ENCODE data around the gene REG1A.

REG1A gene

DNA sequence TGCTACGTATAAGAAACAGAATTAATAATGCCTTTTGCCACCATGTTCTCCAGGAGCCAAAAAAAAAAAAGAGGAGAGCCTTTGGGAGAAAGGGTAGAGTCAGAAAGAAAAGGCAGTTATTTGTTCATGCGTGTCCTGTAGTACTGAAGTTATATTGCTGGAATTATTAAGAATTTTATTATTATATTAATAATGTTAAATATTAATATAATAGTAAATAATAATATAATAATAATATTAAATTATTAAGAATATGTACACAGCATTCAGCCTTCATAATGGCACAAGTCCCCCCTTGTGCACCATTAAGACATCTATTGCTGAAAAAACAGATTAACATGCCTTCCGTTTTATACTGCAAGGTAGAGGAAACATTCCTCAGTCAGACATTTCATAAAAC lies 8.1 kb downstream of the REG1A start:
- no peak for DNase-seq

DNA sequence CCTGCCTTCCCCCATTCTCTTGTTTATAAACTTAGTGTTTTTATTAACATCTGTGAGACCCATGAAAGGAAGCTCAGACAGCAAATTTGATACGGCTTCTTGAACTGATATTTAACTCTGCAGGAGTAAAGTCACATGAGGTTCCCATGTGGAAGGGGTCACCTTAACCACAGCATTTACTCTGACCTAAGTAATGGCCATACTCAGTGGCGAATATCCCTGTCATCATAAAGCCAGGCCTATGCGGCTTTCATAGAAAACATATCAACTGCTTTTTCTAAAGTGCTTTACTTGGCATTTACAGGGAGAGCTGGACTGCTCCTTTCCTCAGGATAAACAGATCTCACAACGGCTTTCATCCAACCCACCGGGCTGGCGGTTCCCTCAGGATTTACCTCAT lies 9.0 kb downstream of the REG1A start:
- no peak for DNase-seq

DNA sequence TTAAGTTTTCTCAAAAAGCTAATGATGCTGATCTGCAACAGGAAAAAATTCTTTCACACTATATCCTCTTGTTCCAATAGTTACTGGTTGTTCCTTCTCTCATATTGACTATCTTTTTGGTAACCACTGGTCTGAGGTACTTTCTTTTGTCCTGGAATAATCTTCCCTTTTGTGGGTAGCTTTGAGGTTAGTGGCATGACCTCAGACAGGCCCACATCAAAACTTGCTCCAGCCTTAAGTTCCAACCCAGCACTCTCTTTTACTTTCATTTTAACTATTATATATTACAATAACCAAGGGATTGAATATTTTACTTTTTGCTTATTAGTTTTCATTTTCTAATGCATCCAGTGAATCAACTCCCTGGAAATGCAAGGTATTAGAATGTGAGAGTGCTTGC lies 9.5 kb downstream of the REG1A start:
- no peak for DNase-seq

DNA sequence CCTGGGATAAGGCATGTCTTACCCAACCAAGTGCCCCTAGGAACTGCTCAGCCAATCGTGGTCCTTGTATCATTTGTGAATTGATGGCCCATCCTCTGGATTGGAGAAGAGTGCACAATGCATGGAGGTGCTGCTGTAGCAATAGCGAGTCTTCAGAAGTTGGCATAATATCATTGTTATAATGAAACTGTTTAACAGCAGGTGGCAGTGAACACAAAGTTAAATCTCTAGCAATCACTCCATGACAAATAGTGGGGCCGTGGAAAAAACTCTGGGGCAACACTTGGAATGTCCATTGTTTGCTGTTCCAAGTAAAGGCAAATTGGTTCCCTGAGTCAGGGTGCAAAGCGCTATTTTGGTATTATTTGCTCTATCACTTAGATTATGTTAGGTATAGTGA lies 11.4 kb downstream of the REG1A start:
- DNase-seq: no peak

DNA sequence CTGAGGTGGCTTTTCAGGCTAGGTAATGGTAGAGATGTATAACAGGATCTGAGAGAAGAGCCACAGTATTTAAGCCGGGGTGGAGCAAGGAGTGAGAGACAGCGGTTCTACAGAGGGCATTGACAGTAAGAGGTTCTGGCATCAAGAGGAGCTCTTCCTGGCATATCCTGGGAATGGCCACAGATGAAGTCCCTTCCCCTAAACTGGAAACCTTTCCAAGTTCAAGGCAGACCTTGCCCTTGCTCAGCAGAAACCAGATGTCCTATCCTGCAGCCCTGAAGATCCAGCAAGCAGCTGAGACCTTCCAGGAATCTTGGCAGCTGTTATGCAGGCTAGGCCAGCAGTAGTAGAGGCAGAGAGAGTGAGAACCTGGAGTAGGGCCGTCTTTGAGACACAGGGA lies 18.1 kb downstream of the REG1A start:
- no peak for DNase-seq

DNA sequence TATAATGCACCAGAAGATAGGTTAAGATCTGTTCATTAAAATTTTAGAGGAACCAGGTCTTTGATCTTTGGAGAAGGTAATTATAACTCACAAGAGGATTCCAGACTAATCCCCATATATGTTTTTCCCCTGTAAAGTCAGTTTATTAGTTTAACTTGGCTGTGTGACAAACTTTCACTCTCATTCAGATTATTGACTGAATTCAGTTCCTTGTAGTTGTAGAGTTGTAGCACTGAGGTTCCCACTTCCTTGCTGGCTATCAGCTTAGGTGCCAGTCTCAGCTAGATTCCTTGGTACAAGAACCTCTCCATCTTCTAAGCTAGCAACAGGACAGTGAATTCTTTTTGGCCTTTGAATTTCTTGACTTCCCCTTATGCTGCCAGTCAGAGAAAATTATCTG lies 19.1 kb downstream of the REG1A start:
- DNase-seq: no peak

DNA sequence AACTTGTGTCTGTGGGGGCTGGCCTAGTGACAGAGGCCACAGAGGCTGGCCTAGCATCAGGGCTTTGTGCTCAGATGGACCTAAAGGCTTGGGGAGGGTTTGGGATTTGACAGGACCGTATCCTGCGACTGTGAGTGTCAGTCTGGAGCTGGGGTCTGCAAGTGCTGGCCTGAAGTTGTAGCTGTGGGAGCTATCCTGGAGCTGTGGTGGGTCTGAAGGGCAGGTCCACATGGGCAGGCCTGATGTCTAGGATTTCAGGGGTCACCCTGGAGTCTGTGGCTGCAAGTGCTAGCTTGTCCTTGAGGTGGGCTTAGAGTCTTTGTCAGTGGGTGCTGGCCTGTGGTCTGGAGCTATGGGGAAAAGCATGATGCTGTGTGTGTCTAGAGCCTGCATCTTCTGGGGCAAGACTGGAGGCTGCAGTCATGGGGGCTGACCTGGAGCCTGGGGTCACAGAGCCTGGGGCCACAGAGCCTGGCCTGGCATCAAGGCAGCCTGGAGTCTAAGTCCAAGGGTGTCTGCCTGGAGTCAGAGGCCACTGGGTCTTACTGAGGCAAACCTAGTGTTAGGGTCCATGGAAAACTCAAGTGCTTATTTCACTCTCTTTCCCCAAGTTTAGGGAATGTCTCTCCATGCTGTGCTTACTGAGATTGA lies 35.7 kb downstream of the REG1A start:
- DNase-seq: no peak

DNA sequence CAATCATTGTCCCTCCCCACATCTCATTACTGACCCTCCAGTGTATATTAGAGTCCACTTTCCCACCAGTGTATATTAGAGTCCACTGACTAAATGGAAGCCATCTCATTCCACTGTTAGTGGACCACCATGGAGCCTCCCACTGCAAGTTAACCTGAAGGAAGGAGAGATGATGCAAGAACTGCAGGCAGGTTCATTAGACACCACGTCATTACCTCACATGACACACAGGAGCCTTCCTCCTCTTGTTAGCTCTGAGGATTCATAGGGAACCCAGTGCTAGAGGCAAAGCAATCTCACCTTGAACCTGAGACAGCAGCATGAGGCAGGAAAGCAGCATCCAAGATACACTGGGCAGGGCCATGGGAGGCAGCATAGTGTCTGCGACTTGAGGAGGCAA lies 38.7 kb downstream of the REG1A start:
- no peak for DNase-seq

DNA sequence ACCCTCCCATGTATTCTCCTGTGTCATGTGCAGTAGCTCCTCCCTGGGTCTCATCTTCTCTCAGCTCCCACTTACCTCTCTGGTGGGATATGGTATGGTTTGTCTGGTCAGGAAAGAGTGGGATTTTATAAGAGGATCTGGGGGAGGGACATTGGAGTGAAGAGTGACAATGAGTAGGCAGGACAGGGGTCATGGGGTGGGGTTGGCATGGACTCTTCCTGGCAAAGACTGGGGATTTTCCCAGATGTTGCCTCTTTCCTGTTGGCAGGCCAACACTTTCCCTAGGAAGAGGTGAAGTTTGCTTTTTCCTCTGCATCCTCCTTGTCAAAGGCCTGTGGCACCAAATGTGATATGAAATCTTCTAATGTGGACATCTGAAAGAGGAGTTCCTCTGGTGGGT lies 39.4 kb downstream of the REG1A start, which contains the start of gene REG3A:
Gene REG3A (minus strand): TSS at position 101 of the 400 bp plus-strand sequence. CDS start 348 bp downstream, outside the sequence.
- no peak for DNase-seq

DNA sequence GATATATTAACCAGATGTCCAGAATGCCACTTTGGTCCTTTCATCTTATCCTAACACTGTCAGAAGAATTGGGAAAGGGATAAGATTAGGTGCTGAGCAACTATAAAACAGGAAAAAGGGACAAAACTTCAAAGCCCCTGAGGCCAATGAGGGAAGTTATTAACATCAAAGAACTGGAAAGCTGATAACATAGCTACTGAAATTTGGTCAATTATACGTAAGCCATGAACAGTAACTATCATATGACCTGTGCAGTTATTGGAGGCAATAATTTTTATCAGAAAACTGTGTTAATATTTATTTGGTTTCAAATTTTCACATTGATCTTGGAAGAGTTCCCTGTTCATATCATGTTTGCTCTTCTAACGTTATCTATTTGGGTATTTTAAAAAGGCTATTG lies 41.8 kb downstream of the REG1A start:
- DNase-seq: no peak

DNA sequence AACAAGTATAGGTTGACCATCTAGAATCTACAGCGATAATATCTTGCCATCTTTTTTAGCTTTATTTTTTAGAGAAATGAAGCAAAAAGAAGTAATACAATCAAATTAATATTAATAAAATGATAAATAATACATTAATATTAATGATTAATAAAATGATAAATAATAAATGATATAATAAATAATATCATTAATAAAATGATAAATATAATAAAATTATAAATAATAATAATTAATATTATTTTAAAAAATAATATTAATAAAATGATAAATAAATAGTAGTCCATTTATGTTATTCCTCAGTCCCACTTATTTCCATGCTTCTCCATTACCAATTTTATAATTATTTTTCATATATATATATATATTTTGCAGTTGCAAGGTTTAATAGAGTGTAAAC lies 42.5 kb downstream of the REG1A start:
- no peak for DNase-seq

DNA sequence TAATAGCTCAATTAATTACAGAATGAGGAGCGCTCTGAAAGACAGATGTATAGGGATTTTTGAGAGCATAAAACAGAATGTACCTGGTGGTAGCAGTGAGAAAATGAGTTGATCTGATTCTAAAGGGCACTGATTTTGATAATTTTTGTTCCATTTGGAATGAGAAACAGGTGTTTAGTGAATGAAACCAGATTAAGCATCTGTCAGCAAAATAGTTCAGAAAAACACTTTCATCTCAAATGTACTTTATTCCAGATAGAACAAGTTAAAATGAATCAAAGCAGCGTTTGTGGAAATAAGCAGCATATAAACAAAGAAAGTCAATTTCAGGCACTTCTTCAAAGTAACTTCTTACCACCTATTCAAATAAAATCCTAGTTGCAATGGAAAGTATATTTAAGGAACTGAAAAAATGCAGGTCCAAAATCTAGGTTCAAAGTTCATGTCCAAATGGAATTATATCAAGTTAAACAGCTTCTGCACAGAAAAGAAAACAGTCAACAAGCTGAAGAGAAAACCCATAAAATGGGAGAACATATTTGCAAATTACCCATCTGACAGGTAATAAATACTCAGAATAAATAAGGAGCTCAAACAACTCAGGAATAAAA lies 51.2 kb downstream of the REG1A start:
- DNase-seq: no peak
